NCI-H1417 (cell line): ENCODE results near the gene NPIPA5.
"Not testable (repeated sequence)": the region's sequence is repeated elsewhere in the genome, so short reads cannot be mapped to it uniquely, and the experiment has no call there.

ENCODE experiments used
- DNase-seq, 3 experiments: peaks; one replicate each; lab custom pipeline; 2025; lab: John Stamatoyannopoulos, UW

The NPIPA5 gene

DNA sequence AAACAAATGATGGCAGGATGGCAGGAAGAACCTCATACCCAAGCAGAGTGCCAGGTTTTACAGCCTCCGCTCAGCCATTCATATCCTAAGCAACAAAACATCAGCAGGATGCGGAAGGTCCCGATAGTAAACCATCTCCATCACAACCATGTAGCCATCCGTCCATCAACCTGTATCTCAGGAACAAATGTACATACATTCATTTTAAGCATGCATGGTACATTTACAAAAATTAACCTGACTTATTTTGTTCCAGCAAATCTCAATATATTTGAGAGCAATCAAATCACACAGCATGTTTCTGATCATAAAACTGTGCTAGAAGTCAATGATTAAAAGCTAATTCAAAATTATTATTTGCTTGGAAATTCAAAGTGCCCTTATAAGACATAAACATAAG lies at the start of gene NPIPA5:
NPIPA5 (minus strand) TSS at position 101 of the 400 bp plus-strand sequence; CDS start at position 101, 0 bp downstream.
- DNase-seq, result not testable (repeated sequence)

DNA sequence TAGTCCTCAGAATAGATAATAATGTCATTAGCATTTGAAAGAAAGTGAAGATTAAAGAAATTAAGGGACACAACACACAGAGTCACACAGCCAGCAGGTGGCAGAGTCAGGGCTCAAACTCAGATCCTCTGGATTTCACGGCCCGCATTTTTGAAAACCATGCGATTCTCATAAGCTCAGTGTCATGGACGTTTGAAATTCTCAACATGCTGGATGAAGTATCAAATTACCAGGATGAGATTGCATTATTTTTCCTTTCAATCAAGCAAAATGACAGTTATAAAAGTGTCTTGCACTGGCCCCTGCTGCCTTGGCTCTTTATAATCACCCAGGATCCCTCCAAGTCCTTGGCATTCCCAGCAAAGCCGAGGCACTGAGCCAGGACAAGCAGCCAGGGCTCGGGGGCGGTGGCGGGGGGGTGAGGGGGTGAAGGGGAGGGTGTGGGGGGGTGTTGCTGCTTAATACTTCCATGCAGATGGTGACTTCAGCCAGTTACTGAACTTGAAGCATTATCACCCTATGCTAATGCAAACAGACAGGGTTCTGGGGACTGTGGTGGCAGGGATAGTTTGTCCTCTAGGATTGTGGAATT lies 49.6 kb upstream of the NPIPA5 start:
- DNase-seq, result peak; percentile 15 to 41 (median 32)

DNA sequence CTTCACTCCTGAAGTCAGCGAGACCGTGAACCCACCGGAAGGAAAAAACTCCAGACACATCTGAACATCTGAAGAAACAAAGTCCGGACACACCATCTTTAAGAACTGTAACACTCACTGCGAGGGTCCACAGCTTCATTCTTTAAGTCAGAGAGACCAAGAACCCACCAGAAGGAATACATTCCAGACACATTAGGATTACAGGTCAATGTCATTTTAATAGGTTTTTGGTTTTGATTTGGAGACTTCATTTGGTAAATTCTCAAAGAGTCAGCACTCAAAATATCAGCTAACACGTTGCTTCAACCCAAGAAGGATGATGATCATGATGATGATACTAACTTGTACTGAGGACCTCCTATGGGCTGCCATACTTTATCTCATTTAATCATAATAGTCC lies 48.7 kb upstream of the NPIPA5 start:
- no peak for DNase-seq

DNA sequence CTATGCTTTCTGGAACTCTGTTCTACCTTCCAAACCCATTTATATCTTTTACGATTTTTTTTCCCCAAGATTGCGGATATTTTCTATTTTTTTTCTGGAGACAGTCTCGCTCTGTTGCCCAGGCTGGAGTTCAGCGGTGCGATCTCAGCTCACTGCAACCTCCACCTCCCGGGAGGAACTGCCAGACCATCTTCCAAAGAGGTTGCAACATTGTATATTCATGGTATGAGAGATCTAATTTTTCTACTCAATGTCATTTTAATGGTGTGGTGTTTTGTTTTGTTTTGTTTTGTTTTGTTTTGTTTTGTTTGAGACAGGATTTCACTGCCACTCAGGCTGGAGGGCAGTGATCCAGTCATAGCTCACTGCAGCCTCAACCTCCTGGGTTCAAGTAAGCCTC lies 47.8 kb upstream of the NPIPA5 start:
- no peak for DNase-seq

DNA sequence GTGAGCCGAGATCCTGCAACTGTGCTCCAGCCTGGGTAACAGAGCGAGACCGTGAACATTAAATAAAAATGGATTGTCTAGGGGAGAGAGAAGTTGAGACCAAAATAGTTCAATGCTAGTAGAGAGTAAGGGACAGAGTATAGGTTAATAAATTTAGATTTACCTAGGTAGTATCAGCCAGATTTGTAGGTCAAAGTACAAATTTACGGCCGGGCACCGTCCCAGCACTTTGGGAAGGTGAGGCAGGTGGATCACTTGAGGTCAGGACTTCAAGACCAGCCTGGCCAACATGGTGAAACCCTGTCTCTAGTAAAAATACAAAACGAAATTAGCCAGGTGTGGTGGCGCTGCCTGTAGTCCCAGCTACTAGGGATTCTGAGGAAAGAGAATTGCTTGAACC lies 44.1 kb upstream of the NPIPA5 start:
- no peak for DNase-seq

DNA sequence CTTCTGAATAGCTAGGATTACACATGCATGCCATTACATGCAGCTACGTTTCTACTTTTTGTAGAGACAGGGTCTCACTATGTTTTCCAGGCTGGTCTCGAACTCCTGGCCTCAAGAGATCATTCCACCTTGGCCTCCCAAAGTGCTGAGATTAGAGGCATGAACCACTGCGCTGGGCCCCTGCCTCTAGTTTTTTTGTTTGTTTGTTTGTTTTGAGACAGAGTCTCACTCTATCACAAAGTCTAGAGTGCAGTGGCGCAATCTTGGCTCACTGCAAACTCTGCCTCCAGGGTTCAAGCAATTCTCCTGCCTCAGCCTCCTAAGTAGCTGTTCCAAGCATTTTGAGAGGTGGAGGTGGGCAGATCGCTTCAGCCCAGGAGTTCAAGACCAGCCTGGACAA lies 43.6 kb upstream of the NPIPA5 start:
- not testable (repeated sequence) for DNase-seq

DNA sequence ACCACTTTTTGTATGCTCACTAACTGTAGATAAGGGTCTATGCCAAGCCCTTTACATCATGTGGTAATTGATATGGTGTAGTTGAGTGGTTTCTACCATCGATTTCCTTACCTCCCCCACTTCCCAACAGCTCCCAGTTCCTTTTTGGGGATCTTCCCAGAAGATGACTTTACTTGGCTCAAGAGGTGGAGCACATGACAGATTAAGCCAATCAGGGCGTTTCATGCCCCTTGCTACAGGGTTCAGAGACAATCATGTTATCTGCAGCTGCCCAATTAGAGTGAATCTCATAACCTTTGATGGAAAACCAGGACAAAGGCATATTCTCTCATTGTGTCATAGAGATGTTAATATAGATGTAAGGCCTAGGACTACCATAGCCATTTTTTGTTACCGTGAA lies 40.1 kb upstream of the NPIPA5 start:
- no peak for DNase-seq

DNA sequence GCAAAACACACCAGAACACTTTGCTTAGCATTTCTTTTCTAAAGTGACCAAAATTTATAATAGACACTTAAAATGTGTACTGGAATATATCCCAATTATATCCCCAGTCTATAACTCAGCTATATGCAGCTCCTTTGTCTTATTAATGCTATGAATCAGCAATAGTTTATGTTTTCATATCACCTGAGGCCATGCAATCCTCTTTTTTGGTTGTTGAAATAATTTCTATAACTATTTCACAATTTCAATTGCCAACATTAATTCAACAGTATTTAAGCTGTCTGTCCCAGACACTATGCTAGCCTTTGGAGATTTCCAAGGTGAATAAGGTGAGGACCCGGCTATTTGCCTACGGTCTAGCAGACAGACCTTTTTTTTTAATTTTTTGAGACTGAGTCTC lies 39.1 kb upstream of the NPIPA5 start:
- DNase-seq, result no peak

DNA sequence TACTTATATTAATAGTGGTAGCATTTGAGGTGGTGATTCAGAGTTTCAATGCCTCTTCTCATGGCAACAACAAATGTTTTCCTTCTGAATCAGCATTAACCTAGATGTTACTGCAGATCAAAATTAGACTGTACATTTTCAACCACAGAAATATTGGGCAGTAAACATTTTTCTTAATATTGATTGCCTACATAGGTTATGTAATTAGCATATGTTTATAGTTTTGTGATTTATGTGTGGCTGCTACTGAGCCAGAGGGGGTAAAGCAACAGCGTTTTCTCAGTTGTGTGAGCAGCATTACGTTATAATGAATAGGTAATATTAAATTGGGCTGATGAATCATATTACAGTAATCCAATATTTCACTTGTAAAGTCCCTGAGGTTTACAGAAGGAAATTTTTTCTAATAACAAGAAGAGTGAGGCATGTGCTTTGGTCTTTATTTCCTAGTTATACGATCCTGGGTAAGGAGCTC lies 37.5 kb upstream of the NPIPA5 start:
- DNase-seq, result no peak

DNA sequence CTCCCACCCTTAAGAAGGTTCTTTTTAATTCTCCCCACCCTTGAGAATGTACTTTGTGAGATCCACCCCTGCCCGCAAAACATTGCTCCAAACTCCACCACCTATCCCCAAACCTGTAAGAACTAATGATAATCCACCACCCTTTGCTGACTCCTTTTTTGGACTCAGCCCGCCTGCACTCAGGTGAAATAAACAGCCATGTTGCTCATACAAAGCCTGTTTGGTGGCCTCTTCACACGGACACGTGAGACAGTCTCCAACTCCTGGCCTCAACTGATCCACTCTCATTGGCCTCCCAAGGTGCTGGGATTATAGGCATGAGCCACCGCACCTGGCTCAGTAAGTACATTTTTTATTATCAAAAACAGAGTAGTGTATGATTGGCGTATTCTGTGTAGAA lies 31.4 kb upstream of the NPIPA5 start:
- not testable (repeated sequence) for DNase-seq

DNA sequence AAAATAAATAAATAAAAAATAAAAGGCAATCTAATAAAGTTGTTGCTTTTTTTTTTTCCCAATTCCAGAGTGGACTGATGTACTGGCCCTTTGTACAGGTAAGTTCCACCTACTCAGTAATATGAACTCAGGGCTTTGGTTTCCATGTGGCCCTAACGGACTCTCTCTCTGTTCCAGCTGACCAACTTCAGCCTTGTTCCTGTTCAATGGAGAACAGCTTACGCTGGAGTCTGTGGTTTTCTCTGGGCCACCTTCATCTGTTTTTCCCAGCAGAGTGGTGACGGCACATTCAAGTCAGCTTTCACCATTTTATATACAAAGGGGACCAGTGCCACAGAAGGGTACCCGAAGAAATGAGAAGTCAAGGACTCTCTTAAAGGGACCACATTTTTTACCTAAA lies 29.7 kb upstream of the NPIPA5 start:
- DNase-seq, result not testable (repeated sequence)

DNA sequence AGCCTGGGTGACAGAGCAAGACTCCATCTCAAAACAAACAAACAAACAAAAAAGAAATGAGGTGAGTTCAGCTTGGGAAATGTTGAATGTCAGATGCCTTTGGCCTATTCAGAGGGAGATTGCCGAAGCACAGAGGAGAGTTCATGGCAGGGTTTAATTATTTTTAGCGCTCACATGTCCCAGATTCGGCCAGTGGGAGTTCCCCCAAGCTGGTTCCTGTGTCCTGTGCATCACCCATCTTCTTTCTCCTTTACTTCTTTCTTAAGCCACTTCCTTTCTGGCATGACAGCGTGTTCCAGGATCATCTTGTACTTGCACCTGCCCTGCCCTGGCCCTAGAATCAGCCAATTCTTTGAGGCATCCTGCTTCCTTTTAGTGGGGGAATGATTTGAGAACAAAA lies 26.7 kb upstream of the NPIPA5 start:
- DNase-seq, result no peak

DNA sequence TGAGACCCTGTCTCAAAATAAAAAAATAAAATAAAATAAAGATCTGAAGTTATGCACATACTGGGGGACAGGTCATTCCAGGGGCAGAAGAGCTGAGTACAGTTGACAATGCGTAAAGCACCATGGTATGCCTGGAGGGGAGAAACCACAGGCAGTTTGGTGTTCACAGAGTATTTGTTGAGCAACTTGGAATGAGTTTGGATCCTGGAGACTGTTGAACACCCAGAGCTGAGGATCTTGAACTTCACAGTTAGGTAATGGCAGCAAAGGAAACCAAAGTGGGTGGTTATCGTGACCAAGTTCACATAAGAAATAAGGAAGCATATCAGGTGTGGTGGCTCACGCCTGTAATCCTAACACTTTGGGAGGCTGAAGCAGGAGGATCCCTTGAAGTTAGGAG lies 26.0 kb upstream of the NPIPA5 start:
- not testable (repeated sequence) for DNase-seq

DNA sequence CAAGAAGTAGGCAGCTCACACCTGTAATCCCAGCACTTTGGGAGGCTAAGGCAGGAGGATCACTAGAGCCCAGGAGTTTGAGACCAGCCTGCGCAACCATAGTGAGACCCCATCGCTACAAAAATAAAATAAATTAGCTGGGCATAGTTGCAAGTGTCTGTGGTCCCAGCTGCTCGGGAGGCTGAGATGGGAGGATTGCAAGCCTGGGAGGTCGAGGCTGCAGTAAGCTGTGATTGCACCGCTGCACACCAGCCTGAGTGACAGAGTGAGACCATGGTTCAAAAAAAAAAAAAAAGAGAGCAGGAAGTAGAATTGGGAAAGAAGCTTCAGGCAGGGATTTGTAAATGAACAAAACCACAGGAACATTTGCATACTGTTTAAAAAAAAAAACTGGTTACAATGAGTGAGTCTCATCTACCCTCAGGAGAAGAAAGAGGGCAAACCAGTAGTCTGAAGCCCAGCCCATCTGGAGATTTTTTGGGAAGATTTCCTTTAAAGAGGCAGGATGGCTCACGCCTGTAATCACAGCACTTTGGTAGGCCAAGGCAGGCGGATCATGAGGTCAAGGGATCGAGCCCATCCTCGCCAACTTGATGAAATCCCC lies 25.4 kb upstream of the NPIPA5 start:
- no peak for DNase-seq

DNA sequence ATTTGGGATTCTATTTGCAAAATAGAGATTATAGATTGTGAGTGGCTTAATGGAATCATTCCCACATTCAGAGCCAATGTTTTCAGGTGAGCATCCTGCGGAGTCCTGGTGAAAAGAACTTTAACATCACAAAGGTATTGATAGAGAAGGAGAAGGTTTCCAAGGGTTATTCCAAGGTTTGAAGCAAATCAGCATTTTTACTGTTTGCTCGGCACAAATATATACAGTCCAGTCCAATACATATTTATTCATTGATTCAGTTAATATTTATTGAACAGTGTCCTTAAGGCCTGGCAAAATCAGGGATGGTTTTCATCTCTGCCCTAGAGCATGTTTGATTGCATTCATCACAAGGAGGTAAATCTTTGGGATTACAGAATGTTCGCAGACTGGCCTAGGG lies 23.9 kb upstream of the NPIPA5 start:
- DNase-seq, result no peak

DNA sequence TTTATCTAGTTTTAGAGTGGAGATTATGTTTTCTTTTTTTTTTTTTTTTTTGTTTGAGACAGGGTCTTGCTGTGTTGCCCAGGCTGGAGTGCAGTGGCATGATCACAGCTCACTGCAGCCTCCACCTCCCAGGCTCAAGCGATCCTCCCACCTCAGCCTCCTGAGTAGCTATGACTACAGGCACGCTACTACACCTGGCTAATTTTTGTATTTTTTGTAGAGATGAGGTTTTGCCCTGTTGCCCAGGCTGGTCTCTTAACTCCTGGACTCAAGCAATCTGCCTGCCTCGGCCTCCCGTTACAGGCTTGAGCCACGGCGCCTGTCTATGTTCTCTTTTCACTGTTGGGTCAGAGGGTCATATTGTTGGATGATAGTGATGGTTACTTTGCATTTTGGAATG lies 22.2 kb upstream of the NPIPA5 start:
- DNase-seq, result not testable (repeated sequence)

DNA sequence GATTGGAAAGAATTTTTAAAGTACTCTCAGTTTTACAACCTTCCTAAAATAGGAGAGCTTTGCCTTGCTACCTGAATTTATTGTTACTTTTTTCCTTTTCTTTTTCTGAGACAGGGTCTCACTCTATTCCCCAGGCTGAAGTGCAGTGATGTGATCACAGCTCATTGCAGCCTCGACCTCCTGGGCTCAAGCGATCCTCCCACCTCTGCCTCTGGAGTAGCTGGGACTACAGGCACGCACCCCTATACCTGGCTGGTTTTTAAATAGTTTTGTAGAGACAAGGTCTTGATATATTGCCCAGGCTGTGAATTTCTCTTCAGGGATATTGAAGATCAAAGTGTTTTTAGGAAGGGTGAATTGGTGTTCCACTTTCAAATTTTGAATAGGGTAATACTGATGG lies 21.2 kb upstream of the NPIPA5 start:
- no peak for DNase-seq

DNA sequence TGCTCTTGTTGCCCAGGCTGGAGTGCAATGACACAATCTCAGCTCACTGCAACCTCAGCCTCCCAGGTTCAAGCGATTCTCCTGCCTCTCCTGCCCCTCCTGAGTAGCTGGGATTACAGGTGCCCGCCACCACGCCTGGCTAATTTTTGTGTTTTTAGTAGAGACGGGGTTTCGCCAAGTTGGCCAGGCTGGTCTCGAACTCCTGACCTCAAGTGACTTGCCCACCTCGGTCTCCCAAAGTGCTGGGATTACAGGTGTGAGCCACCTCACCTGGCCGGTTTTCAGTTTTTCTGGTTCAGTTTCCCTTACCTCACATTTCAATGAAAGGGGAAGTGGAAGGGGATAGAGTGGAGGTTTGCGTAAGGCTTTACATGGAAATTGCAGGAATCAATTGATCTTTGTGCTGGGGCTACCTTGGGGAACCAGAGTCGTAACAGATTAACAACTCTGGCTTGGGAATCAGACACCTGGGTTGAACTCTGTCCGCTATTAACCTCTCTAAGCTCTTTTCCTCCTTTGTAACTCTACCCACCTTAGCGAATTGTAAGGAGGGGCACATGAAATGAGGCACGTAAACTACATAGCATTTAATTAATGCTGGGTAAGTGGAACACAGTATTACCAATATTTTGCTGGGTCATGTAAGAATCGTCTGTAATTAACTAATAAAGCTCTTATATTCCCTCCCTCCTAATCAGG lies 20.7 kb upstream of the NPIPA5 start:
- no peak for DNase-seq

DNA sequence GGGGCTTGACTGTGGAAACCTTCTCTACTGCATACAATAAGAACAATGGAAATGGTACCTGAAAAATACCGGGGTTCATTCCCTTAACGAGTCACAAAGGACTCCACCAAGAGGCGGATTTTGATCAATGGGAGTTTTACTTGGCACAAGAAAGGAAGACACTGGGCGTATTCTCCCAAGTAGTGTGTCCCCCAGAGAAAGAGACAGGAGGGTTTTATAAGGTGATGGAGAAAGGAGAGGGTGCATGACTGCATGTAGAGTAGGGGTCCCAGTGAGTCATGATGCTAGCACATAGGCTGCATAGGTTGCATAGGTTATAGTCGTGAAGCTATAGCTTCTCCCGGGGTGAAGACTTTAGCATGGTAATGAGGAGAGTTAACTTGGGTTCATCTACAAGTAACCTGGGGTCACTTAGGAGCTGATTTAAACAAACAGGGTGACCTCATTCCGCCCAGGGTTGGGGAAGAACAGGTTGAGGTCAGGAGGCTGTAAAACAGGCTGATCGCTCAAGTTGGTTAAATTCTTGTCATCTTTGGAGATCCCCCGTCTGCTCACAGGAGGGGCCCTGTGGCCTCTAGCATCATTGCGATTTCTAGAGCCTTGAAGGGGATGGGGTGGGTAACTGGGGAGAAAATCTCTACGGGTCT lies 19.0 kb upstream of the NPIPA5 start:
- DNase-seq, result no peak

DNA sequence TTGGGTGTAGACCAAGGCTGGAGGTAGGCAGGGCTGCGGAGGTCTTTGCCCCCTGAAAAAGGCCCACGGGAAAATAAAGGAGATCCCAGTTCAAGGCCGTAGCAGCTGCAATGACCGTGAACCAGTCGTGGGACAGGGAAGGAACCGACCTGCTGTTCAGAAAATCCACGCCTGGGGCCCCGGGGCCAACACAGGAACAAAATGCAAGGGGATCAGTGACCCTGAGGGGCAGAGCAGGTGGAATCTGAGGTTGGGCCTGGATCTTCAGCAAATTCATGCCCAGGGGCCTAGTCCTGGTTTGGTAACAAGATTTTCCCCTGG lies 18.4 kb upstream of the NPIPA5 start:
- DNase-seq, result not testable (repeated sequence)

DNA sequence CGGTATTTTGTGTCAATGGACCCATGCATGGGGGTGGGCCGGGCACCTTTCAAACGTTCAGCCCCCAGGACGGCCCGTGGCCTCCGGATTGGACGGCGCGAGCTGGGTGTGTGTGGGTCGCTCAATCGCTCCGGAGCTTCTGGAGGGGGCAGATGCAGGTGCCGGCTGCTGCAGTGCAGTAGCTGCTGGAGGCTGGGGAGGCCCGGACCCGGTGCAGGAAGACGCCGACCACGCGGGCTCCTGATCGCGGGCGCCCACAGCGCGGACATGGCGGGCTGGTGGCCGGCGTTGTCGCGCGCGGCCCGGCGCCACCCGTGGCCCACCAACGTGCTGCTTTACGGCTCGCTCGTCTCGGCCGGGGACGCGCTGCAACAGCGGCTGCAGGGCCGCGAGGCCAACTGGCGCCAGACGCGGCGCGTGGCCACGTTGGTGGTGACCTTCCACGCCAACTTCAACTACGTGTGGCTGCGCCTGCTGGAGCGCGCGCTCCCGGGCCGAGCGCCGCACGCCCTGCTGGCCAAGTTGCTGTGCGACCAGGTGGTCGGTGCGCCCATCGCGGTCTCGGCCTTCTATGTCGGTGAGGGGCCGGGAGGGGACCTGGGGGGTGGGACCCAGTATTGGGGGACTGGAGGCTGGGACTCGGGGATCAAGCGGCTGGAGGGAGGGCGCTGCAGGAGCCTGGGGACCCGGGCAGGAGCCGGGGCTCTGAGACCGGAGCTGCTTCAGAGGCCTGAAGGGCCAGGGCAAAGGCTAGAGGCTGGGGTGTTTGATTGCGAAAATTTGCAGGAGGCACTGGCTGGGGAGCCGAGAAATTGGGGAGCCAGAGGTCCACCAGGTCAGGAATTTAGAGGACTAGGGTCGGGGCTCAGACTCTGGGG lies 17.8 kb upstream of the NPIPA5 start, which contains the start of gene MPV17L:
MPV17L (plus strand) TSS at position 124 of the 878 bp plus-strand sequence; CDS start at position 268, 144 bp downstream.
- DNase-seq, result peak in 2 of 3 experiments; percentile 77 to 81

DNA sequence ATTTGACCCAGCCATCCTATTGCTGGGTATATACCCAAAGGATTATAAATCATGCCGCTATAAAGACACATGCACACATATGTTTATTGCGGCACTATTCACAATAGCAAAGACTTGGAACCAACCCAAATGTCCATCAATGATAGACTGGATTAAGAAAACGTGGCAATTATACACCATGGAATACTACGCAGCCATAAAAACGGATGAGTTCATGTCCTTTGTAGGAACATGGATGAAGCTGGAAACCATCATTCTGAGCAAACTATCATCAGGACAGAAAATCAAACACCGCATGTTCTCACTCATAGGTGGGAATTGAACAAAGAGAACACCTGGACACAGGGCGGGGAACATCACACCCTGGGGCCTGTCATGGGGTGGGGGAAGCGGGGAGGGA lies 14.9 kb upstream of the NPIPA5 start:
- not testable (repeated sequence) for DNase-seq
